Cardiac atrium fibroblast (primary cell): ENCODE results near the gene PRIM2. TPM values are rescaled to one million over a fixed set of nuclear protein-coding genes. Genes with fewer than 3 reads are reported as not detected.

Source experiments
- total RNA-seq: library from RNA; depleted of rRNA; stranded (reverse); fragments of >200 nt; gene quantifications from 2 replicates; pipeline ENCODE4 v1.2.3, GENCODE V29; 2015

Gene PRIM2
- total RNA-seq, result 7.8 and 11.0 TPM in 2 replicates

DNA sequence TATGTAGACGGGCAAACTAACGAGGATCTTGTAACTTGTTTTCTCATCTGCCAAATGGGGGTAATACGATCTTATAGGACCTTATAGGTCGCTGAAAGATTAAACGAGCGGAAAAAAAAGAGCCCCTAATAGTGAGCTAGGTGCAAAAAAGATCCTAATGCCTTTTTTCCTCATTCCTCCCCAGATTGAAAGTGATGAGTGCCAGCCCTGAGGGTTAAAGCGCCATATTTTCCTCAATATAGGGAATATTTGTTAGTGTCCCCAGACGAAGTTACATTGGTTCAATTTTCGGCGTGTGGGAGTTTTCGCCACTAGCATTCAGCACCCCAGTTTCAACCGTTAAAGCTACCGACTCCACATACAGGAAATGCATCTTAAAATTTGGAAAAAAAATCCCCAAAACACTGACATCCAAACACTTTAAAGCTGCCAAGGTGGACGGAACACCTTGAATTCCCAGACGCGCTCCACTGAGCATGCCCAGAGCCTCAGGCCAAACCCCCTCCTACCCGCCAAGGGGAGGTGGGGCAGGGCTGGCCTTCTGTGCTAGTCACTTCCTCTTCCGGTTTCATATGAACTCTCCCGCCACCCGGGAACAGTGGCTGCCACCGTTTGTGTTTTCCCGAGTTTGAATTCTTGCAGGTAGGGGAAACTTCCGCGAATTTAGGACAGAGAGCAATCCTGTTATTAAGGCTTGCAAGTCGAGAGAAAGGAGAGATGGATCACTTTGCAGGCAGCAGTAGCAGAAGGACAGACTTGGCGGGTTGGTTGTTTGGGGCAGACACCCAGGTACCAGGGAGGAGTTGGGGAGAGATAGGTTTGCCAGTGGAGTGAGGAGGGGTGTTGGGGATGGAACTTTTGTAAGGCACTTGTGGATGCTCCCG is at the start of gene PRIM2:
Gene PRIM2 (plus strand): TSS at position 571 of the 884 bp plus-strand sequence. CDS start 816 bp downstream, outside the sequence.

Other genes starting within 250 kb of the PRIM2 start
- 27.9 and 44.6 TPM in 2 replicates for gene ZNF451, start 227.4 kb upstream of the PRIM2 start, total RNA-seq
- 5.8 and 8.7 TPM in 2 replicates for gene BAG2, start 145.3 kb upstream of the PRIM2 start, total RNA-seq
- gene RAB23, start 95.3 kb upstream of the PRIM2 start, total RNA-seq, result 15.2 and 23.3 TPM in 2 replicates